Parathyroid adenoma (tissue), 2 donors: ENCODE data around the gene KRTAP19-4.
"Not testable (repeated sequence)": the region's sequence is repeated elsewhere in the genome, so short reads cannot be mapped to it uniquely, and the experiment has no call there.

ENCODE experiments used
- H2AFZ ChIP-seq: fragments of 300-600 bp; sonication (generic); one replicate; pipeline ENCODE4 v1.7.0; 2017; ENCODE audit warnings: antibody characterized with exemption, mild to moderate bottlenecking
- H3K27ac ChIP-seq: fragments of 300-600 bp; sonication (generic); one replicate; pipeline ENCODE4 v1.7.0; 2017
- H3K27me3 ChIP-seq: fragments of 300-600 bp; sonication (generic); one replicate; pipeline ENCODE4 v1.7.0; 2017; ENCODE audit warnings: low read length; ENCODE audit not compliant: control insufficient read depth, insufficient read depth
- H3K36me3 ChIP-seq: fragments of 300-600 bp; sonication (generic); one replicate; pipeline ENCODE4 v1.7.0; 2017; ENCODE audit warnings: low read length; ENCODE audit not compliant: control insufficient read depth, insufficient read depth
- H3K4me1 ChIP-seq: fragments of 300-600 bp; sonication (generic); one replicate; pipeline ENCODE4 v1.7.0; 2017; ENCODE audit warnings: control low read depth
- H3K4me2 ChIP-seq: fragments of 300-600 bp; sonication (generic); one replicate; pipeline ENCODE4 v1.7.0; 2017; ENCODE audit warnings: low read length
- H3K4me3 ChIP-seq: fragments of 300-600 bp; sonication (generic); one replicate; pipeline ENCODE4 v1.7.0; 2017; ENCODE audit warnings: low read depth, low read length
- H3K79me2 ChIP-seq: fragments of 300-600 bp; sonication (generic); one replicate; pipeline ENCODE4 v1.7.0; 2017; ENCODE audit warnings: control low read depth
- H3K9ac ChIP-seq: fragments of 300-600 bp; sonication (generic); one replicate; pipeline ENCODE4 v1.7.0; 2017; ENCODE audit warnings: mild to moderate bottlenecking
- H3K9me3 ChIP-seq: fragments of 300-600 bp; sonication (generic); one replicate; pipeline ENCODE4 v1.7.0; 2017; ENCODE audit warnings: low read length; ENCODE audit not compliant: control insufficient read depth
- CTCF ChIP-seq: fragments of 300-600 bp; sonication (generic); IDR thresholded peaks from one replicate; pipeline ENCODE4 v1.7.0; 2017; ENCODE audit warnings: antibody characterized with exemption, mild to moderate bottlenecking
- donor health status: primary hyperparathyroidism.

Gene KRTAP19-4, protein sequence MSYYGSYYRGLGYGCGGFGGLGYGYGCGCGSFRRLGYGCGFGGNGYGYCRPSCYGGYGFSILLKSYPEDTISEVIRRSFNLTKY

GRCh38 chr21:30497065-30497464, at the start of gene KRTAP19-4:
Gene KRTAP19-4, minus strand, starts transcription at chr21:30497165. Its CDS starts 55 bp downstream, at chr21:30497110.
- Histone ChIP-seq H3K4me3 (no peak within 1 kb of the TSS), H3K9me3 (no peaks in the 10 kb centered on the region), H3K36me3 (no peaks in the 10 kb centered on the region), H3K79me2 (no peaks in the 10 kb centered on the region), H3K4me1 (no peaks in the 10 kb centered on the region), H3K27me3 (no peaks in the 10 kb centered on the region), H3K9ac (no peak within 1 kb of the TSS), H3K27ac (no peak within 1 kb of the TSS), H3K4me2 (no peak within 1 kb of the TSS), H2AFZ (no peak within 1 kb of the TSS)
- TF ChIP-seq CTCF: no peak

DNA sequence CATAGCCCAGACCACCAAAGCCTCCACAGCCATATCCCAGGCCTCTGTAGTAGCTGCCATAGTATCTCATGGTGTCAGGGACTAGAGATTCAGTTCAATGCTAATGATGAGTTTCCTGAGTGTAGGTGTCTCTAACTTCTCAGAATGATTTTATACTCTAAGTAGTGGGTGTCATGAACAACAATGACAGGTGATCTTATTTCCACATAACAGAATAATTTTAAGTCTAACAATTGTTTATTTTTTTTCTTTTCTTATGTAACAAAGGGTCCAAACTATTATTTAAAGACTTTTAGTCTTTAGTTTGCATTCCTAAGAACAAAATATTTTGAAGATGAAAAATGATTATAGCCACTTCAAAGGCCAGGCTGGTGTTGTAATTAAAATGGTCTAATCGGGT, 44.8 kb upstream of the KRTAP19-4 start, which contains the start of gene KRTAP19-6:
Gene KRTAP19-6 (minus strand): TSS at position 101 of the 400 bp plus-strand sequence. CDS start 31 bp downstream, at position 70.
- no peaks in the 10 kb centered on the region for H3K4me1 ChIP-seq
- no peak within 1 kb of the TSS for H3K4me2 ChIP-seq
- H3K27me3 ChIP-seq: no peaks in the 10 kb centered on the region
- H3K9me3 ChIP-seq: no peaks in the 10 kb centered on the region
- H3K9ac ChIP-seq: no peak within 1 kb of the TSS
- H3K36me3 ChIP-seq: no peaks in the 10 kb centered on the region
- H2AFZ ChIP-seq: no peak within 1 kb of the TSS
- H3K79me2 ChIP-seq: no peaks in the 10 kb centered on the region
- no peak for TF ChIP-seq CTCF
- H3K4me3 ChIP-seq: no peak within 1 kb of the TSS
- H3K27ac ChIP-seq: no peak within 1 kb of the TSS

- Histone ChIP-seq H3K27me3 (no peaks in the 10 kb centered on the region), H3K79me2 (no peaks in the 10 kb centered on the region), H3K4me1 (no peaks in the 10 kb centered on the region), H3K4me2 (no peak overlapping the region), H3K9ac (no peak overlapping the region), H3K27ac (no peak overlapping the region), H3K9me3 (no peaks in the 10 kb centered on the region), H2AFZ (no peak overlapping the region), H3K36me3 (no peaks in the 10 kb centered on the region), H3K4me3 (no peak overlapping the region)
- TF ChIP-seq CTCF: no peak
These were observed 21.9 kb upstream of the KRTAP19-4 start for GRCh38 chr21:30518876-30519275.

GRCh38 chr21:30515681-30516080, 18.7 kb upstream of the KRTAP19-4 start:
- no peaks in the 10 kb centered on the region for H3K9me3 ChIP-seq
- no peaks in the 10 kb centered on the region for H3K79me2 ChIP-seq
- no peak overlapping the region for H3K9ac ChIP-seq
- no peak for TF ChIP-seq CTCF
- no peak overlapping the region for H3K27ac ChIP-seq
- no peak overlapping the region for H2AFZ ChIP-seq
- H3K4me1 ChIP-seq: no peaks in the 10 kb centered on the region
- no peaks in the 10 kb centered on the region for H3K36me3 ChIP-seq
- H3K27me3 ChIP-seq: no peaks in the 10 kb centered on the region
- H3K4me2 ChIP-seq: no peak overlapping the region
- H3K4me3 ChIP-seq: no peak overlapping the region

DNA sequence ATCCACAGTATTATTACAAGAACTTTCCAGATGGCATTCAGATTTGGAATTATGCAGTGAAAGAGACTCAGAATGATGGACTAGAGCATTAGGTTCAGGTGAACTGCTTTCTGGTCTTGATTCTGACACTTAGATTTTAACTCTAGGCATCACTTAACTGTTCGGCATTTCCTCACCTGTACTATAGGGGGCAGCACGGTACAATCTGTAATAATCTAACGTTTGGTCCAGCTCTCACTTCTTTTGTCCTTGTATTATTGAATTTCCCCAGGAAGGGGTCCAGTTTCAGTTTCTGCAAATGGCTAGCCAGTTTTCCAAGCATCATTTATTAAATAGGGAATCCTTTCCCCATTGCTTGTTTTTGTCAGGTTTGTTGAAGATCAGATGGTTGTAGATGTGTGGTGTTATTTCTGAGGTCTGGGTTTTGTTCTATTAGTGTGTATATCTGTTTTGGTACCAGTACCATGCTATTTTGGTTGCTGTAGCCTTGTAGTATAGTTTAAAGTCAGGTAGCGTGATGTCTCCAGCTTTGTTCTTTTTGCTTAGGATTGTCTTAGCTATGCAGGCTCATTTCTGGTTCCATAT, 8.7 kb upstream of the KRTAP19-4 start:
- H3K4me1 ChIP-seq, H3K9me3 ChIP-seq, H3K4me3 ChIP-seq, H2AFZ ChIP-seq, H3K4me2 ChIP-seq, H3K9ac ChIP-seq, H3K27me3 ChIP-seq, H3K27ac ChIP-seq, H3K79me2 ChIP-seq, H3K36me3 ChIP-seq: not testable (repeated sequence)
